Testis (tissue), 3 donors: Measurements from ENCODE around the gene ADAT3. TPM values are rescaled to one million over a fixed set of nuclear protein-coding genes. Genes with fewer than 3 reads are reported as not detected.

Experiments
- DNase-seq: peaks from one replicate; pipeline ENCODE4 v3.0.0-alpha.2; 2019
- H3K27ac ChIP-seq, 2 donors: fragments of 200-600 bp; sonication (generic); one replicate each; pipeline ENCODE4 v1.5.1; 2019
- H3K27me3 ChIP-seq: fragments of 200-600 bp; sonication (generic); one replicate; pipeline ENCODE4 v1.5.1; 2019
- H3K36me3 ChIP-seq: fragments of 200-600 bp; sonication (generic); one replicate; pipeline ENCODE4 v1.5.1; 2017; ENCODE audit warnings: low read depth; ENCODE audit errors: missing control alignments
- H3K4me1 ChIP-seq: fragments of 200-600 bp; sonication (generic); one replicate; pipeline ENCODE4 v1.5.1; 2019
- H3K4me3 ChIP-seq, 2 donors: fragments of 200-600 bp; sonication (generic); one replicate each; pipeline ENCODE4 v1.5.1; 2017 to 2019
- H3K9me3 ChIP-seq: fragments of 200-600 bp; sonication (generic); one replicate; pipeline ENCODE4 v1.5.1; 2017
- POLR2A ChIP-seq: fragments of 450-650 bp; IDR thresholded peaks from one replicate; pipeline ENCODE4 v1.6.1; 2017; ENCODE audit warnings: antibody characterized with exemption, mild to moderate bottlenecking, moderate library complexity
- WGBS, 2 donors: methylation state at CpG; one replicate each; pipeline ENCODE4 v1.1.5; 2018; 5-methylcytosine and 5-hydroxymethylcytosine counted together
- intact Hi-C: fragments of 100-400 bp; cut with DNase I; formaldehyde crosslinking; loops from one replicate; pipeline ENCODE4 v1.15.1; 2023; ENCODE audit warnings: low total_unique reads
- polyA plus RNA-seq: library from polyadenylated mRNA; stranded (reverse); fragments of 350-450 nt; fragmentation: Illumina TruSeq; extraction: RNeasy Lipid Tissue Mini Kit (QIAGEN cat#74804); gene quantifications from one replicate; pipeline ENCODE4 v1.2.3, GENCODE V29; 2014; ENCODE audit warnings: low read depth, low replicate concordance; ENCODE audit not compliant: insufficient read depth
- total RNA-seq, 2 donors: library from RNA; depleted of rRNA; stranded (reverse); fragments of >200 nt; gene quantifications; one replicate each; pipeline ENCODE4 v1.2.3, GENCODE V29; 2016
- TF ChIP-seq, protein P1 (sequence below), 3 experiments: fragments of 450-650 bp in 2 of 3; fragments of 200-600 bp in 1 of 3; sonication (generic) in 1 of 3; IDR thresholded peaks; one replicate each; pipeline ENCODE4 v1.5.1; 2016 to 2019; ENCODE audit warnings: antibody characterized with exemption in 3 of 3, mild to moderate bottlenecking in 2 of 3, moderate library complexity in 1 of 3

ADAT3 gene
- total and polyA plus RNA-seq, 3 donors from 2014 or later: 1.1 to 16.7 (median 10.6) TPM

DNA sequence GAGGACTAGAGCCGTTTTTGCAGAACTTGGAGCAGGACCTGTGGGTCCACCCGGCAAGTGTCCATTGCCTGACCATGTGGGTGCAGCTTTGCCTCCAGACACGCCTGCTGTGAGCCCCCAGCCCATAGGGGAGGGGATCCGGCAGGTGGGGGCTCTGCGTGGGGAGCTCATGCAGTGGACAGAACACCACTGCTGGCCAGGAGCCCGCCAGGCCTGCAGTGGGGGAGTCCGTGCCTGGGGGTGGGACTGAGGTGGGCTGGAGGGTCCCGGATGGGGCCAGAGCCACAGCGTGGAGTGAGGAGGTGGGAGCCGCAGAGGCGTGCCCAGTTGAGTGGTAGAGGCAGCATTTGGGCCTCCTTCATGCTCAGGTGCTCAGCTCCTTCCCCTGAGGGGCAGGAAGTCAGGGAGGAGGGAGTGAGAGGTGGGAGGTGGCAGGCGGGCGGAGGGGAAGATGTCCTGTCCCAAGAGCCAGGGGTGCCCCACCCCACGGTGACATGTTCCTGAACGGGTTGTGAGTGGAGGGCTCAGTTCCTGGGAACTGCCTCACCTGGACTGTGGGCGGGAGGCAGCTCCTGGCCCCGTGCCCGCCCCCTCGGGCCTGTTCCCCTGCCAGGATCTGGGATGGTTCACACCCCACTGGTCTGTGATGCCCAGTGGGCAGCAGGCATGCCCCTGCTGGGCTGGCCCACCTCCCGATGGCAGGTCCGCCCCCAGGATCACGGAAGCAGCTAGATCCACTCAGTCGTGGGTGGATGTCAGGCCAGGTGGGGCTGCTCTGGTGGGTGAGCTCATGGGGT lies 8.8 kb downstream of the ADAT3 start:
- no peak overlapping the region for H3K27ac ChIP-seq
- TF ChIP-seq POLR2A: no peak
- TF ChIP-seq, protein P1, sequence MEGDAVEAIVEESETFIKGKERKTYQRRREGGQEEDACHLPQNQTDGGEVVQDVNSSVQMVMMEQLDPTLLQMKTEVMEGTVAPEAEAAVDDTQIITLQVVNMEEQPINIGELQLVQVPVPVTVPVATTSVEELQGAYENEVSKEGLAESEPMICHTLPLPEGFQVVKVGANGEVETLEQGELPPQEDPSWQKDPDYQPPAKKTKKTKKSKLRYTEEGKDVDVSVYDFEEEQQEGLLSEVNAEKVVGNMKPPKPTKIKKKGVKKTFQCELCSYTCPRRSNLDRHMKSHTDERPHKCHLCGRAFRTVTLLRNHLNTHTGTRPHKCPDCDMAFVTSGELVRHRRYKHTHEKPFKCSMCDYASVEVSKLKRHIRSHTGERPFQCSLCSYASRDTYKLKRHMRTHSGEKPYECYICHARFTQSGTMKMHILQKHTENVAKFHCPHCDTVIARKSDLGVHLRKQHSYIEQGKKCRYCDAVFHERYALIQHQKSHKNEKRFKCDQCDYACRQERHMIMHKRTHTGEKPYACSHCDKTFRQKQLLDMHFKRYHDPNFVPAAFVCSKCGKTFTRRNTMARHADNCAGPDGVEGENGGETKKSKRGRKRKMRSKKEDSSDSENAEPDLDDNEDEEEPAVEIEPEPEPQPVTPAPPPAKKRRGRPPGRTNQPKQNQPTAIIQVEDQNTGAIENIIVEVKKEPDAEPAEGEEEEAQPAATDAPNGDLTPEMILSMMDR (IDR thresholded peaks at IDR 0.05): no peak
- no peaks in the 10 kb centered on the region for H3K4me1 ChIP-seq
- intact Hi-C loops: no loop called here
- H3K4me3 ChIP-seq: no peak overlapping the region
- DNase-seq: no peak
- H3K27me3 ChIP-seq: no peaks in the 10 kb centered on the region
- WGBS, 2 donors: 80 to 87% methylated on average over 5 to 23 of the region's 23 CpGs
- no peaks in the 10 kb centered on the region for H3K36me3 ChIP-seq
- H3K9me3 ChIP-seq: no peaks in the 10 kb centered on the region

DNA sequence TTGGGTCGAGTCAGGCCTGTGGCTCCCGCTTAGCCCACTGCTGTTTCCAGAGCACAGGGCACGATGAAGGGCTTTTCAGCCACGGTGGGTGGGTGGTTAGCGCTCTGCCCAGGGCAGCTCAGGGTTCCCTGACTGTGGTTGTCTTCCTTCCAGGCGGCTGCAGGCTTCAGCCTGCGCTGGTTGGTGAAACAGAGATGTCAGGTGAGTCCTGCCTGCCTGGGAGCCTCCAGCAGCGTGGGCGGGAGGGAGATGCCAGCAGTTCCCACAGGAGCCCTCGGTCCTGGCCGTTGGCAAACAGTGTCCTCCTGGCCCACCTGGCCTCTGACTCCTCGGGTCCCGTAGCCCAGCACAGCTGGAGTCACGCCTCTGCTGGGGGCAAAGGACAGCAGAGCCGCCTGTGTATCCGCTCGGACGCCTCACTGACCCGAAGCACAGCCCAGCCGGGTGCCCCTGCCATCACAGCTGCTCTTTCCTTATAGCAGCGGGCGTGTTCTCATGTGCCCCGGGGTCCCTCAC lies 9.7 kb downstream of the ADAT3 start:
- no peaks in the 10 kb centered on the region for H3K4me1 ChIP-seq
- no peak overlapping the region for H3K27ac ChIP-seq
- no peaks in the 10 kb centered on the region for H3K27me3 ChIP-seq
- H3K4me3 ChIP-seq: no peak overlapping the region
- WGBS, 2 donors: 93 to 96% methylated on average over 12 to 23 of the region's 23 CpGs
- no peak for DNase-seq
- intact Hi-C loops: no loop called here
- no peak for TF ChIP-seq POLR2A
- TF ChIP-seq, protein P1 (IDR thresholded peaks at IDR 0.05): no peak
- no peaks in the 10 kb centered on the region for H3K36me3 ChIP-seq
- no peaks in the 10 kb centered on the region for H3K9me3 ChIP-seq

DNA sequence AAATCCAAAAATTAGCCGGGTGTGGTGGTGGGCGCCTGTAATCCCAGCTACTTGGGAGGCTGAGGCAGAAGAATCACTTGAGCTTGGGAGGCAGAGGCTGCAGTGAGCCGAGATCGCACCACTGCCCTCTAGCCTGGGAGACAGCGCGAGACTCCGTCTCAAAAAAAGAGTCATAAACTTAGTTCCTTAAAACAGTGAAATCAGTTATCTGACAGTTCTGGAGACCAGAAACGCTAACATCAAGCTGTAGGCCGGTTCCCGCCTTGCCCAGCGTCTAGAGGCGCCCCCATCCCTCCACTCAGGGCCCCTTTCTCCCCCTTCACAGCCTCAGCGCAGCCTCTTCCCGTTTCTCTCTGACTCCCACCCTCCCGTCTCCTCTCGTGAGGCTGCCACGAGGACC lies 11.9 kb downstream of the ADAT3 start:
- DNase-seq: no peak
- no peaks in the 10 kb centered on the region for H3K4me1 ChIP-seq
- intact Hi-C loops: no loop called here
- no peak overlapping the region for H3K27ac ChIP-seq
- no peak overlapping the region for H3K4me3 ChIP-seq
- no peaks in the 10 kb centered on the region for H3K36me3 ChIP-seq
- WGBS, 2 donors: 89 to 90% methylated on average over 17 of the region's 17 CpGs
- H3K9me3 ChIP-seq: no peaks in the 10 kb centered on the region
- H3K27me3 ChIP-seq: no peaks in the 10 kb centered on the region
- TF ChIP-seq, protein P1 (IDR thresholded peaks at IDR 0.05): no peak
- no peak for TF ChIP-seq POLR2A

DNA sequence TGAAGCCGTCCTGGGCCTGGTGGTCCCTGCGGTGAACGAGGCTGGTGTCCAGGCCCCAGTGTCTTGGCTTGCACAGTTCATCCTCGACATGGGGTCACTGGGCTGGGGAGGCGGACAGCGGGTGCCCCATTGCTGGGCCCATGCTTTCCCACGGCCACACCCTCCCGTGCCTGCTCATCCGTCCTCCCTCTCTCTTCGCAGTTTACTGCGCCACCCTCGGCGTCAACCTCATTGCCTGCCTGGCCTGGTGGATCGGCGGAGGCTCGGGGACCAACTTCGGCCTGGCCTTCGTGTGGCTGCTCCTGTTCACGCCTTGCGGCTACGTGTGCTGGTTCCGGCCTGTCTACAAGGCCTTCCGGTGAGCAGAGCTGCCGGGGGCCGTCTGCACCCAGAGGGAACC lies 12.7 kb downstream of the ADAT3 start:
- no peaks in the 10 kb centered on the region for H3K36me3 ChIP-seq
- no peak overlapping the region for H3K27ac ChIP-seq
- no peak for DNase-seq
- H3K4me1 ChIP-seq: no peaks in the 10 kb centered on the region
- no peaks in the 10 kb centered on the region for H3K9me3 ChIP-seq
- intact Hi-C loops: no loop called here
- H3K4me3 ChIP-seq: no peak overlapping the region
- H3K27me3 ChIP-seq: no peaks in the 10 kb centered on the region
- no peak for TF ChIP-seq POLR2A
- TF ChIP-seq, protein P1 (IDR thresholded peaks at IDR 0.05): no peak
- WGBS, 2 donors: 90 to 94% methylated on average over 14 to 25 of the region's 25 CpGs

DNA sequence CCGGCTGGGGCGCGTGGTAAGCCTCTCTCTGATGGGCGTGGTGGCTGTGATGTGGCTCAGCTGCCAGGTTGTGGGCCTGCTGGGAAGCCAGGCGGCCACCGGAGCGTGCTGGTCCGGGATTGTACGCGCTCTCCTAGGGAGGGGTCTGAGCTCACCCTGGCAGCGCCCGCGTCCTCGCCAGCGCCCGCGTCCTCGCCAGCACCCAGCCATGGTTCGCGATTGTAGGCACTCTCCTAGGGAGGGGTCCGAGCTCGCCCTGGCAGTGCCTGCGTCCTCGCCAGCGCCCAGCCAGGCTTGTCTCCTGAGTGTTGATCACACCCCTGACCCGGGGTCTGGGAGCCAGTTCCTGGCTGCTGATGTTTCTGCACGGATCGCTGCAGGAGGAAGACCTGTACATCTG lies 13.8 kb downstream of the ADAT3 start:
- no peak overlapping the region for H3K4me3 ChIP-seq
- 92 to 94% methylated on average over 17 to 28 of the region's 28 CpGs for WGBS, 2 donors
- H3K9me3 ChIP-seq: no peaks in the 10 kb centered on the region
- TF ChIP-seq, protein P1 (IDR thresholded peaks at IDR 0.05): no peak
- TF ChIP-seq POLR2A: no peak
- no peaks in the 10 kb centered on the region for H3K27me3 ChIP-seq
- no peak for DNase-seq
- no peaks in the 10 kb centered on the region for H3K4me1 ChIP-seq
- intact Hi-C loops: no loop called here
- H3K36me3 ChIP-seq: no peaks in the 10 kb centered on the region
- no peak overlapping the region for H3K27ac ChIP-seq
